ENCODE results near the gene PPM1E. TPM values are rescaled to one million over a fixed set of nuclear protein-coding genes. Genes with fewer than 3 reads are reported as not detected.
"Not testable (repeated sequence)": the region's sequence is repeated elsewhere in the genome, so short reads cannot be mapped to it uniquely, and the experiment has no call there.

The PPM1E gene
- total RNA-seq, 1 experiment from 2014 or later, result 7.1 TPM

GRCh38 chr17:58956997-58957724 lies 201.5 kb downstream of the PPM1E start:
- H4K20me1 ChIP-seq (ENCODE audit: control insufficient read depth, insufficient read depth, insufficient read length), result no peaks in the 10 kb centered on the region
- no peaks in the 10 kb centered on the region for H3K79me1 ChIP-seq (ENCODE audit: insufficient read depth, low read depth, low read length, poor library complexity, severe bottlenecking)
- no peak overlapping the region for H3K18ac ChIP-seq (ENCODE audit: insufficient read length, low read depth, low read length)
- H3K4ac ChIP-seq (ENCODE audit: low read depth, low read length), result no peak overlapping the region
- no peak overlapping the region for H2AFZ ChIP-seq (ENCODE audit: low read length)
- H2BK20ac ChIP-seq (ENCODE audit: low read depth, low read length, poor library complexity, severe bottlenecking), result no peak overlapping the region
- no peak overlapping the region for H3K9ac ChIP-seq (ENCODE audit: extremely low read depth, insufficient read length, low read length)
- no peak overlapping the region for H3K4me2 ChIP-seq (ENCODE audit: insufficient read depth, insufficient read length, low read length)
- H3K23ac ChIP-seq (ENCODE audit: insufficient read length, low read depth, low read length), result no peak overlapping the region
- no peaks in the 10 kb centered on the region for H3K9me3 ChIP-seq (ENCODE audit: control insufficient read depth, low read depth, low read length)
- no peaks in the 10 kb centered on the region; the same call in 1 of the 2 replicates for H3K4me1 ChIP-seq (ENCODE audit: insufficient read depth, low read length)
- H3K56ac ChIP-seq (ENCODE audit: insufficient read length, low read depth, low read length), result no peak overlapping the region
- WGBS (ENCODE audit: extremely low coverage, insufficient read length, low lambda C conversion rate), result no CpG with 5 or more reads among the region's 2 CpGs
- Mint-ChIP-seq H3K27me3 (ENCODE audit: low read depth) (no peaks in the 10 kb centered on the region), H3K4me3 (no peak overlapping the region), H3K27ac (no peak overlapping the region), H3K36me3 (ENCODE audit: insufficient read depth in 1 of 3, low read depth in 3 of 3) (no peaks in the 10 kb centered on the region), H3K9me3 (no peaks in the 10 kb centered on the region), H3K4me1 (peaks cover 5 to 7% of the 10 kb centered on the region in 2 experiments)
- H3K23me2 ChIP-seq (ENCODE audit: insufficient read length, low read depth, low read length, poor library complexity, severe bottlenecking), result no peaks in the 10 kb centered on the region
- H2BK5ac ChIP-seq (ENCODE audit: insufficient read length, low read length), result no peak overlapping the region
- H3K27ac ChIP-seq (ENCODE audit: insufficient read length, low read depth, low read length), result no peak overlapping the region
- DNase-seq, result no peak
- H2BK15ac ChIP-seq (ENCODE audit: low read depth, low read length), result no peak overlapping the region
- no peak overlapping the region for H3T11ph ChIP-seq (ENCODE audit: low read length)
- H4K8ac ChIP-seq (replicated peaks; ENCODE audit: insufficient read length, low read depth, low read length), result no peak overlapping the region
- no peak overlapping the region for H2BK12ac ChIP-seq (ENCODE audit: insufficient read length, low read depth, low read length)
- no peak for TF ChIP-seq CTCF (conservative IDR thresholded peaks at IDR 0.05)
- H4K5ac ChIP-seq (ENCODE audit: insufficient read length, low read depth, low read length), result no peak overlapping the region
- H2AK5ac ChIP-seq (ENCODE audit: insufficient read length, low read length), result no peak overlapping the region
- H4K91ac ChIP-seq (ENCODE audit: insufficient read length, low read depth, low read length), result no peak overlapping the region
- no peak overlapping the region for H3K14ac ChIP-seq (ENCODE audit: insufficient read depth, low read length)
- H2BK120ac ChIP-seq (ENCODE audit: low read depth, low read length, poor library complexity, severe bottlenecking), result no peak overlapping the region
- no peaks in the 10 kb centered on the region for H3K27me3 ChIP-seq (ENCODE audit: insufficient read depth, low read length)
- H3K79me2 ChIP-seq (ENCODE audit: insufficient read depth, low read length), result no peaks in the 10 kb centered on the region

- not testable (repeated sequence) for H3K27me3 ChIP-seq (ENCODE audit: insufficient read depth, low read length); H3K27ac ChIP-seq (ENCODE audit: insufficient read length, low read depth, low read length); H2AFZ ChIP-seq (ENCODE audit: low read length); H4K20me1 ChIP-seq (ENCODE audit: control insufficient read depth, insufficient read depth, insufficient read length); H3K9me3 ChIP-seq (ENCODE audit: control insufficient read depth, low read depth, low read length); H3K27me3 Mint-ChIP-seq (ENCODE audit: low read depth); H3K27ac Mint-ChIP-seq; H3K4me2 ChIP-seq (ENCODE audit: insufficient read depth, insufficient read length, low read length); H2BK12ac ChIP-seq (ENCODE audit: insufficient read length, low read depth, low read length); H2BK120ac ChIP-seq (ENCODE audit: low read depth, low read length, poor library complexity, severe bottlenecking); H3K4me1 ChIP-seq (ENCODE audit: insufficient read depth, low read length); H4K5ac ChIP-seq (ENCODE audit: insufficient read length, low read depth, low read length); H3K79me1 ChIP-seq (ENCODE audit: insufficient read depth, low read depth, low read length, poor library complexity, severe bottlenecking); H3K23me2 ChIP-seq (ENCODE audit: insufficient read length, low read depth, low read length, poor library complexity, severe bottlenecking); H4K8ac ChIP-seq (replicated peaks; ENCODE audit: insufficient read length, low read depth, low read length); H4K91ac ChIP-seq (ENCODE audit: insufficient read length, low read depth, low read length); H2BK15ac ChIP-seq (ENCODE audit: low read depth, low read length); H3K56ac ChIP-seq (ENCODE audit: insufficient read length, low read depth, low read length); H3K9ac ChIP-seq (ENCODE audit: extremely low read depth, insufficient read length, low read length); DNase-seq; H3K79me2 ChIP-seq (ENCODE audit: insufficient read depth, low read length); H3T11ph ChIP-seq (ENCODE audit: low read length); H3K18ac ChIP-seq (ENCODE audit: insufficient read length, low read depth, low read length); H3K14ac ChIP-seq (ENCODE audit: insufficient read depth, low read length); H3K36me3 Mint-ChIP-seq (ENCODE audit: insufficient read depth in 1 of 3, low read depth in 3 of 3); H2AK5ac ChIP-seq (ENCODE audit: insufficient read length, low read length); H3K23ac ChIP-seq (ENCODE audit: insufficient read length, low read depth, low read length); H3K9me3 Mint-ChIP-seq; H2BK5ac ChIP-seq (ENCODE audit: insufficient read length, low read length); H2BK20ac ChIP-seq (ENCODE audit: low read depth, low read length, poor library complexity, severe bottlenecking); H3K4ac ChIP-seq (ENCODE audit: low read depth, low read length); H3K4me1 Mint-ChIP-seq; H3K4me3 Mint-ChIP-seq
- no CpG with 5 or more reads among the region's 1 CpG for WGBS (ENCODE audit: extremely low coverage, insufficient read length, low lambda C conversion rate)
These were observed 202.0 kb downstream of the PPM1E start for GRCh38 chr17:58957725-58958073.

All from H9 (cell line).